Sciatic nerve (tissue), 2 donors: ENCODE data around the gene ZBTB20. TPM values are rescaled to one million over a fixed set of nuclear protein-coding genes. Genes with fewer than 3 reads are reported as not detected.
"Not testable (repeated sequence)": the region's sequence is repeated elsewhere in the genome, so short reads cannot be mapped to it uniquely, and the experiment has no call there.

Experiments used
- ATAC-seq: fragments of 200-7000 bp; cut with Tn5 transposase; one replicate; pipeline ENCODE4 v1.9.1; 2020; ENCODE audit warnings: mild to moderate bottlenecking, moderate library complexity
- DNase-seq: peaks from one replicate; pipeline ENCODE4 v3.0.0-alpha.2; 2020; ENCODE audit warnings: low spot score
- intact Hi-C: fragments of 100-400 bp; cut with DNase I; formaldehyde crosslinking; loops from one replicate; pipeline ENCODE4 v1.14.2; 2022
- total RNA-seq: library from RNA; stranded (reverse); fragmentation: NEBNext Ultra II Directional; extraction: Animal tissue kit (Norgen Biotek cat#: 25700); gene quantifications from one replicate; pipeline ENCODE4 v1.2.1, GENCODE V29; 2021
- donor health status: DM: no; HTN: no; CAD: no.
- donor health status: DM: no; HTN: no; CAD: no.

ZBTB20 gene
- total RNA-seq, 1 donor from 2014 or later = 145 TPM

DNA sequence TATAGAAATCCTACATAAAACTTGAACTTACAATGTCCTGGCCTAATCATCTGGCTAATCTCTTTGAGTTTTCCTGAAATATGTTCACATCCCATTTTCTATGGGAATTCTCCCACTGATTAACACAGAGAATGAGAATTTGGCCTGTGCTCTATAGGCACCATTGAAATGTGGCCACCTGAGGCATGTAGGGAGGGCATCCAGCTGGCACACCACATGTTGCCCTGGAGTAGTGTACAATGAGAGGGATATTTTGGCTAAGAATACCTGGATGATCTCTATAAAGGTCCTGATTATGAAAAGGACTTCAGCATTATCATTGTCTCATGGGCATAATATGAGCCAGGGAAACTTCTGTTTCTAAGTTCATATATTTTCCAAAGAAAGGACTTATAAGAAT, 324.0 kb downstream of the ZBTB20 start:
- no peak for DNase-seq
- intact Hi-C loops = no loop called here
- no peak for ATAC-seq

DNA sequence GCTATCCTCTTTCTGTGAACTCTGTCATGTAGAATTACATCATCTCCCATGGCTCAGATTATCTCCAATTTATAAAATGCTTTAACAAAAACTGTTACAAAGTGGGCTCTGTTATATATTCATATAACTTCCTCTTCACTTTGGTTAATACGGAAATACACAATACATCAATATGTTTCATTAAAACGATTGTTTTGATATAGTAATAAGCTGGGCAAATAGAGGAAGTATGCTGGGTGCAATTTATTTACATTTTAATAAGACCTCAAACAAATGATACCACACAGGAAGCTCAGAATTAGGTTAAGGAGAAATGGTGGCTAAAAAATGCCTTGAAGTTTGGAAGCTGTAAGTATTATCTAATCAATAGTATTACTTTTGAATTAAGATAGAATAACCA, 331.0 kb downstream of the ZBTB20 start:
- intact Hi-C loops = no loop called here
- no peak for DNase-seq
- no peak for ATAC-seq

DNA sequence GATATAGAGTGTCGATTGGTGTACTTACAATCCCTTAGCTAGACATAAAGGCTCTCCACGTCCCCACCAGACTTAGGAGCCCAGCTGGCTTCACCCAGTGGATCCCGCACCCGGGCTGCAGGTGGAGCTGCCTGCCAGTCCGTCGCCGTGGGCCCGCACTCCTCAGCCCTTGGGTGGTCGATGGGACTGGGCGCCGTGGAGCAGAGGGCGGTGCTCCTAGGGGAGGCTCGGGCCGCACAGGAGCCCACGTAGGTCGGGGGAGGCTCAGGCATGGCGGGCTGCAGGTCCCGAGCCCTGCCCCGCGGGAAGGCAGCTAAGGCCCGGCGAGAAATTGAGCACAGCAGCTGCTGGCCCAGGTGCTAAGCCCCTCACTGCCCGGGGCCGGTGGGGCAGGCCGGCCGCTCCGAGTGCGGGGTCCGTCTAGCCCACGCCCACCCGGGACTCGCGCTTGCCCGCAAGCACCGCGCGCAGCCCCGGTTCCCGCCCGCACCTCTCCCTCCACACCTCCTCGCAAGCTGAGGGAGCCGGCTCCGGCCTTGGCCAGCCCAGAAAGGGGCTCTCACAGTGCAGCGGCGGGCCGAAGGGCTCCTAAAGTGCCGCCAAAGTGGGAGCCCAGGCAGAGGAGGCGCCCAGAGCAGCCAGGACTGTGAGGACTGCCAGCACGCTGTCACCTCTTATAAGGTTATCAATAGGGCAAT, 334.4 kb downstream of the ZBTB20 start:
- ATAC-seq, intact Hi-C loops, DNase-seq: not testable (repeated sequence)

DNA sequence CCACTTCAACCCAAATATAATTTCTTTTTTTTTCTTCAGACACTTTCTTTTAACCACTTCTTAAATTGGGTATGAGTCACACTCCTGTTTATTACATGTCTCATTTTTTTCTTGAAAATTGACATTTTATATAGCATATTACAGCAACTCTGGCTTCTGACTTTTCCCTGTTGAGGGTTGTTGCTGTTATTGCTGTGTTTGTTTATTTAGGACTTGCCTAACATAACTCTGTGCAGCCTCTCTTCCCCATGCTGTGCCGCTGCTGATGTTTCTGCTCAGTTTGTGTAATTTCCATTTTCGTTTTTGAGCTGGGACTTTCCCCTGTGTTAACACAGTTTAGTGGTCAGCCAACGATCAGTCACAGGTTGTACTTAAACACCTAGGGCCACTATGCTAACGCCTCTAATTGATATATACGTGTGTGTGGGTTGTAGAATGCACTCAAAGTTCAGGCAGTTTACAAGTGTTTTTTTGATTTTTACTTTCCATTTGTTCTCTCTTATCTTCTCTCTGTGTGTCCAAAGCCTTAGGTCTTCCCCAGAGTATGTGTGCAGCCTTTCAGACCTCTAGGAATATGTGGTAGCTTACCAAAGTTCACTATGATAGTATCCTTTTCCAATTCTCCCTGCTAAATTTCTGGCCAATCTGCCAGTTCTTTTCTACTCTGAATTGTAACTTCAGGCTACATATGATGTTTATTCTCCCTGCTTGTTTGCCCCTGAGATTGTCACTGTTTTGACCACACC, 337.2 kb downstream of the ZBTB20 start:
- ATAC-seq (no peak), DNase-seq (no peak)
- intact Hi-C loops = no loop called here

DNA sequence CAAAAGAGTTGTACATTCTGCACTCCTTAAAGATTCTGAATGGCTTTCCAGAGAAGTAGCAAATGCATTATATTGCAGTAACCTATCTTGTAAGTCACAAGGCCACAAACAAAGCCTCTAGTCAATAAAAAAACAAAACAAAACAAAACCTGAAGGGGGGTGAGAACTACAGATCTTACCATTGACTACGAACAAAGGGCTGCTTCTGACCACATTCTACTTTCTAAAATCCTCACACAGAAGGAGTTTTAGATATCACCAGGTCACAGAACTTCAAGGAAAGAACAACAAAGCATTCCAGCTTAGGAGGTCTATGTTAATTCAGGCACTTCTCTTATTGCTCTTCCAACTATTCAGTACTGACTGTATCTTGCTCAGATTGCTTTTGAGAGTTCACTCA, 343.0 kb downstream of the ZBTB20 start:
- intact Hi-C loops = no loop called here
- ATAC-seq (peak; percentile 39), DNase-seq (no peak)

DNA sequence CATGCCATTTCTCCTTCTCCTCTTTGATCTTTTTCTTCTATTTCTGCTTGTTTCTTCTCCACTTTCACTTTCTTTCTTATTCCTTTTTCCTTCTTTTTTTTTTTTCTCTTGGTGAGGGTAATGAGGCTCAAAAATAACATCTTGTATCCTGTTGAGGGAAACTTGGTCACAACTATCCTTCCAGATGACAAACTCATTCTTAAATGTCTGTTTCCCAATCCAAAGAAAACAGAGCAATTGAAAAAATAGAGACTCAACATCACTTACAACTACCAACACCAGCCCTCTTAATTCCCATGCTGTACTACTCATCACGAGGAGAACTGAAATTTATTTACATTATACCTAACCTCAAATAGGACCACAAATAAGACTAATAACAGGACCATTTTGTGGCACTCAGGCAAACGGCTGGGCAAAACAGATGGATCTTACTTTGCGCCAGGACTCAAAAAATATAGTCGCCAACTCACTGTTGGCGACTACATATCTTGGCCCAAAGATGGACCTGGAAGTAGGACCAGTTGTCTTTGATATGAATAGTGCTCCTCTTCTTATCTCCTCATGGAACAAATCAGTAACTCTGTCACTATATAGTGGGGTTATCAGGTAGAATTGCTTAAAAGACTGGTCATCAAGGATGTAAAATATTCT, 343.9 kb downstream of the ZBTB20 start:
- DNase-seq = no peak
- ATAC-seq = peak; percentile 30
- intact Hi-C loops = no loop called here

DNA sequence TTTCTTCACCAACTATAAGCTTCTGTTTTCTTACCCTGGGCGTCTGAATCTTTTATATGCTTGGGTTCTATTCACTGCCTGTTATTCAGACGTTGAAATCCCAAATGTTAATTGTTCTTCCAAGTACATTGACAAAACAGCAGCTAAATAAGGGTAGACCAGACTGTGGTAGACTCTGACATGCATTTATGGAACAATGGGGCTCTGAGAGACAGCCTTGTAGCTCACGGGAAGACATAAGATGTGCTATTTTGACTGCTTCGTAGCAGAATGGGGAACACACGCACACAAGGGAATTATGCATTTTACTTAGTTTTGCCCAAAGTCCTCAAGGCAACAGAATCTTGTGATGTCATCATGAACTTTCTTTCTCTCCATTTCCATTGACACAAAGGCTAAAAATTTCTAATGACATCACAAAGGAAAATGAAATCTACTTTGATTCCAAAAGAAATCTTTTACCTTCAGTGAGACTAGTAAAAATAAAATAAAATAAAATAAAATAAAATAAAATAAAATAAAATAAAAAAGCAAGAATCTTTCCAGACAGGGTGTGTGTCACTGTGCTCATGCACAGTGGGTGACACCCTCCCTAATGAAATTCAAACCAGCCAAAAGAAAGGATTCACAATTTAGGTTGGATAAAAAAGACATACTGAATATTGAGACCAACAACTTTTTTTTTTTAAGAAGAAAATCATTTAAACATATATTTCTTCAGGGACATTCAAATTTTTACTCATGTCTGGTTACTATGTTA, 346.6 kb downstream of the ZBTB20 start:
- ATAC-seq (no peak), DNase-seq (no peak)
- intact Hi-C loops = no loop called here

DNA sequence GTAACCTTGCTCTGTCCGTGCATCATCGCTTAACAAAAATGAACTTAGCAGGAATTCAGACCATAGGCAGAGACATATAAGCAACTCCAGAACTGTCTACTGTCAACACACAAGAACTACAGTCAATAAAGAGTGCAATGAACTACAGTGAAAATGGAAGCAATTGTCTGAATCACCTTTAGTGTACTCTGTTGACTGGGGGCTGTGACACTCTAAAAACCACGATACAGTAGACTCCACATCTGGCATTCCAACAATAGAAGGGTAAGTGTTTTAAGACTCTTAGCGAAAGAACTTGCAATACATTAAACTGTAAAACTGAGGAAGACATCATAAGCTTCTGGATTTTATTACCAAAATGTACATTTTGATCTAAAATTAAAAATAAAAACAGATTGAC, 347.3 kb downstream of the ZBTB20 start:
- ATAC-seq (no peak), DNase-seq (no peak)
- intact Hi-C loops = no loop called here

DNA sequence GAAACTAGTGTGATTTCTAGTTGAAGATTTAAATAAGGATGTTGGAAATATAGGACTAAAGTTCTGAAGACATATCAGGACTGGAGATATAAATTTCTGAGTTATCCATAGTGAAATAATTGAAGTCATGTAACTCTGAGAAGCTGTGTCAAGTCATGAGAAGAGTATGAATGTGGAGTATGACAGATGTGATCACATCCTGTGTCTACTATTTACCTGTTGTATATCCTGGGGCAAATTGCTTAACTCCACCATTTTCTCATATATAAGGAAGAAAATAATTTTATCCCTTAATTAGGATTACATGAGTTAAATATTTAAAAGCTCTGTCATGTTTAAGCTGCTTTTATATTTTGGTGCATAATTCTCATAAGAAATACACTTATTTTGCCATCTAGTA, 350.3 kb downstream of the ZBTB20 start:
- DNase-seq (no peak), ATAC-seq (no peak)
- intact Hi-C loops = no loop called here

DNA sequence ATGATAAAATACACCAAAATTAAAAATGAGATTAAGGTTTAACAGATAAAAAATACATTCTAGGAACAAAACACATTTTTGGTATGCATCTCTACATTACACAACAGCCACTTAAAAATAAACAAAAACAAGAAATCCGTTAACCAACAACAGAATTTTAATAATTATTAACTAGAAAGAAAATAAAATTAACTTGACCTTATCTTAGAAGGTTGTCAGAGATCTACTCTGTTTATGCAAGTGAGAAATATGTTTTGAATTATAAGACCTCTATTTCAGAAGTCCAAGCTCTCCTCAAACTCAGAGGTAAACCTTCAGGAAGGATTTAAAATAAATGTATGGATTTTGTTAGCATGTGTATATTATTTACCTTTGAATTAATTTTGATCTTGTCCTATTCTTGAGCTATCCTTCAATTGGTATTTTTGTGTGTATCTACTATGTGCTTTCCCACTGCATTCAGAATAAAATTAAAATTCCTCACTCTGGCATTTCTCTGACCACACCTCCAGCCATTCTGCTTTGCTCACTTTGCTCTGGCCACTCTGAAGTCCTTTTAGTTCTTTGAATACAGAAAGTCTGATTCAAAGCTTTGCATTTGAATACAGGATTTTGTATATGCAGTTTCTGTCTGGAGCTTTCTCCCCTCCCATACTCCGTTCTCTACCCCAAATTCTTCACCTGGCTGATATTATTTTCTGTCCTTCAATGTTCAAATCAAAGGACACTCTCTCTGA, 352.0 kb downstream of the ZBTB20 start:
- intact Hi-C loops = no loop called here
- no peak for ATAC-seq
- DNase-seq = no peak

DNA sequence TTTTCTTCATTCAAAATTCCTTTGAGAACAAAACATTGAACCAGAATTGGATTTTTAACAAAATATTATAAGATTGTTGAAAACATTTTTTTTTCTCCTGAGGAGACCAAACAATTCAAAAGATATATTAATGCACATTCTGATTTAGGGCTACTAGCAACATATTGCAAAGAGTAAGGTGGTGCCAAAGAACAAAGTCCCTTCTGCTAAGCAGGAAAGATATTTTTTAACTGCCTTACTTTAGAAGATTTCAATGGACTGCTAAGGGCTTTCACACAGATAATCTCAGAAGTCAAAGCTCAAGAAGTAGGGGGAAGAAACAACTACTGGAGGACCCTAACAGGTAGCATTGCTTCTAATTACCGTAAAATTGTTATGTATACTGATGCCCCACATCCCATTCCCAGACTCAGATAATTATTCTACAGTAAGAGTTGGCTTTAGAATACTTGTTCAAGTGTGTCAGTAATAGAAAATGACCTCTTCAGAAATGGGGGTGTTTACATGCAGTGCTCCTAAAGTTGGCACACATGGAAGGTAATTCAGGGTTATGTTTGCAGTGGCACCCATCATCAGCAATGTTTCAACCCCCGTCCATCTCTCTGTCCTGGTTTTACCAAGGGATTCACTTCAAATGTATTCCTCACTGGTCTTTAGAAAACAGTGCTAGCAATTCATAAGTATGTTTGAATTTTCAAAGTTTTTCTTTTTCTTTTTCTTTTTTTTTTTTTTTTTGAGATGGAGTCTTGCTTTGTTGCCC, 354.7 kb downstream of the ZBTB20 start:
- no peak for DNase-seq

DNA sequence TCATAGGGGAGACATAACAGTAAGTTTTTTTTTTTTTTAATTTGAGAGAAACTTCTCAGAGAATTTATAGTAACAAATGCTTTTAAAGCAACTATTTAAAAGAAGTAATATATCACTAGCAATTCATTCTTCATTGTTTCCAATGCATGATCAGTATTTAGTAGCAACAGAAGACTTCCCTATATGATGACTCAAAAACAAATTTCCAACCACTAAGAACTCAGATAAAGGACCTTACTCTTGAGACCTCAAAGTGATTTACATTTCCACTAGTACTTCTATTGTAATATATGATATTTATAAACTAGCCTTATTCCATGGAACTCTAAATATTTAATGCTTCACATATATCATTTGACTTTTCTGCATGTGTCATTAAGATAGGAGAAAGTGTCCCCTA, 356.3 kb downstream of the ZBTB20 start:
- intact Hi-C loops = no loop called here
- ATAC-seq (no peak), DNase-seq (no peak)

More for the DNA sequence above, 354.7 kb downstream of the ZBTB20 start:
- intact Hi-C loops = no loop called here
- no peak for ATAC-seq

DNA sequence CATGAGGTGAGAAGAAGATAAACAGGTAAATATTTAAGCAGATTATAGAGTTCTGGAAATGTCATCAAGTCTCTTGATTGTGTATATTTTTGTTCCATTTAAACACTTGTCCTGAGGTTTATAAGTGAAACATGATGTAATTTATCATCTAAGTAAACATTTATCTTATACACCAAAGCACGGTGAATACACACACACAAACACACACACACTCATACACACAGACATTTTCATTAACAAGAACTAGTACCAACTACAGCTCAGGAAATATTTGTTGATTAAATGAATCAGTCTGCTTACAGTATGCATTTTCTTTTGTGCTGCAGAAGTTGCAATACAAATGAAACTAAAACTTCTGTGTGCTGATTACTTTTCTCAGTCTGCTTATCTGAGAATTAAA, 357.3 kb downstream of the ZBTB20 start:
- no peak for ATAC-seq
- intact Hi-C loops = no loop called here
- DNase-seq = no peak

DNA sequence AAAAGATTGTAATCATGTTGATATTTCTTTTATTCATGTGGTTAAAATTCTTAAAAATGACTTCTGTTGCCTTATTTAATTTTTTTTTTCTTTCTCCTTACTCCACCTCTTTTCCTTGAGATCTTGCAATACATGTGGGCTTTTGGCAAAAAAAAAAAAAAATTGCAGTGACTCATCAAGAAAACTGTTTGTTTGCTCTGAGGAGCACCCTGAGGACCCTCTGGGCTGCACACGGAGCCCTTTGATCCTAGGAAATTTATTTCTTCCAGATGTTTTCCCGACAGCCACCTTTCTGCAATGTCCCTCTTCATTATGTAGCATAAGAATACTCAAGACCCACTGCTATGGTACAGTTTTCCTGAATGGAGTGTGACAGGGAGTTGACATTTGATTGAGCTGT, 371.7 kb downstream of the ZBTB20 start:
- ATAC-seq (peak; percentile 88), DNase-seq (no peak)
- intact Hi-C loops = no loop called here

DNA sequence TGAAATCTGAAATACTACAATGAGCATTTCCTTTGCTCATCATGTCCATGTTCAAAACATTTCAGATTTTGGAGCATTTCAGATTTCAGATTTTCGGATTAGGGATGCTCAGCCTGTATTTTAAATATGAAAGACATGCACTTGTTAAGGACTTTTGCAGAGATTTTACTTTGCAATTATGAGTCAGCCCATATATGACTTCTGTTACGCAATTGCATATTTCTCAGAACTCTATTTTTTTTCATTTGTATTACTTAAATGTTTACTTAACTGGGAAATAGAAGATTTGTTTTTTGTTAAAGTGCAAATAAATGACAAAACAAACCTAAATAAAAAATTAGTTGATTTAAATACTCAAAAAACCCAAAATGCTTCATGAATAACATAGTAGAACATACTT, 376.2 kb downstream of the ZBTB20 start:
- no peak for ATAC-seq
- DNase-seq = no peak
- intact Hi-C loops = no loop called here

DNA sequence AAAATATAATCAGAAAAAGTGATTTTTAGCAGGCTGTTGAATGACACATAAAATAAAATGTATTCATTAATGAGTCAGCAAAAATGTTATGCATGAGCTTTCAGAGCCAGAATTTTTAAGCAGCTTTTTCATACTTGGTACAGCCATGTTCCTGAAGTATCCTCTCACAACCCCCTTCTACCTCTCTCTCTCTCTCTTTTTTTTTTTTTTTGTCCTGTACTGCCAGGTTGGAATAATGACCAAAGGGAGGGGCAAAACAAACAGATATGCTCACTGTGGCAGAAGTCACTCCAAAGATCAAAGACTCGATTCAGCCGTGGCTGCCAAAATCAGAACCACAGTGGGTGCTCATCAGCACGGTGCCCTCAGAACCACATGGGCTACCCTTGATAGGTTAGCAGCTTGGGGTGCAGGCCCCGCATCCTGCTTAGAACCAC, 383.0 kb downstream of the ZBTB20 start:
- ATAC-seq (no peak), DNase-seq (no peak)
- intact Hi-C loops = no loop called here

DNA sequence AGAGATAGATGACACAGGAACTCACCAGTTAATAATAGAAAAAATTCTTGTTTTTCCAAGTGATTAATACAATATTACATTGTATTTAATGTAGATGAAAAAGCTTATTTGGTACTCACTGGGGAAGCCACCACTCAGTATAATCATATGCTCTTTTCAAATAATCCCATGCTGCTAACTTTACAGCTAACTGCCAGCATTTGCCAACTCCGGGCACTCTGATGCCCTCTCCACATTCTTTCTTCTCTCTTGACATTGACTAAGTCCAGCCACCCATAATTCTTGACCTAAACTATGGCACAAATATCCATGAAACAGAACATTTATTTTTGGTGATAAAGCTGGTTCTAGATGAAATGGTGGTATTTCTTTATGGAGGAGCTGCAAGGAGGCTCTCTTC, 384.9 kb downstream of the ZBTB20 start:
- ATAC-seq (no peak), DNase-seq (no peak)
- intact Hi-C loops = no loop called here

DNA sequence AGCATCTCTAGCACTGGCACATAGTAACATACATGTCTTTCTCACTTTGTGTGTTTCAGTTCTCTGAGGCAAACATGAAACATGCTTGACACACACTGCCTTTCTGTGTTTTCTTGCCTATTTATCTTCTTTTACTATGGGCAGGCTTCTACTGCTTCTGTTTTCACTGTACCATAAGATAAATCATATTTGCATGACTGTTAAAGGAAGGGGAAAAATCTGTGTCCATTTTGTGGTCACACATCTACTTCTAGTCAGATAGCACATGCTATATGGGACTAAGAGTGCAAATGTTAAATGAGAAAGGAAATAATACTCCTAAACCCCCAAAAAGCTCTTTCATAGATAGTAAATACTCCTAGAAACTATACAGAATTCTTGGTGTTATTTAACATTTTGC, 386.4 kb downstream of the ZBTB20 start:
- intact Hi-C loops = no loop called here
- ATAC-seq = no peak

More for the DNA sequence above, 386.4 kb downstream of the ZBTB20 start:
- no peak for DNase-seq
